HepG2 (cell line): ENCODE results near the gene MAGI1. TPM values are rescaled to one million over a fixed set of nuclear protein-coding genes. Genes with fewer than 3 reads are reported as not detected.

Source experiments
- ATAC-seq: fragments of 200-7000 bp; cut with Tn5 transposase; 3 replicates; pipeline ENCODE4 v1.9.1; 2020; ENCODE audit warnings: mild to moderate bottlenecking, moderate library complexity
- BruUV-seq: library from RNA; stranded (reverse); fragments of 400-500 nt; replicated peaks from 2 replicates; lab custom pipeline; 2021; lab: Mats Ljungman, UMichigan
- CTCF ChIA-PET: fragments of 300-600 bp; formaldehyde crosslinking; extraction: SDS; loops from one replicate; lab custom pipeline; 2021; ENCODE audit warnings: low total read pairs, inconsistent platforms, low intra/inter-chr PET ratio; lab: Yijun Ruan, JAX
- POLR2A ChIA-PET: fragments of 350-600 bp; sonication (Branson Sonifier 250); formaldehyde crosslinking; loops from one replicate; lab custom pipeline; 2020; ENCODE audit warnings: antibody characterized with exemption, inconsistent platforms; lab: Yijun Ruan, JAX
- DNase-seq: peaks from one replicate; pipeline ENCODE4 v3.0.0-alpha.2; 2015; ENCODE audit warnings: low spot score
- FAIRE-seq: peaks from 3 replicates; lab custom pipeline; 2011; peaks lifted over from hg19 to GRCh38; lab: Jason Lieb, UNC
- H2AFZ ChIP-seq: one replicate; pipeline ENCODE4 v1.6.1; 2011; ENCODE audit warnings: low read length, inconsistent platforms
- H3K27ac ChIP-seq: fragments of 300-600 bp; 3 replicates; pipeline ENCODE4 v1.8.0; 2011; ENCODE audit warnings: mixed run types, mild to moderate bottlenecking, mixed read lengths, low read length, inconsistent platforms; ENCODE audit not compliant: insufficient read depth; ENCODE audit errors: extremely low read length
- H3K27me3 ChIP-seq, 2 experiments: fragments of 200-600 bp in 1 of 2; 2 replicates in 1 of 2; 3 replicates in 1 of 2; pipeline versions ENCODE4 v1.6.0 to v1.8.0; 2011; ENCODE audit warnings: low read length in 2 of 2, mild to moderate bottlenecking in 2 of 2, moderate library complexity in 2 of 2, inconsistent platforms in 1 of 2; ENCODE audit not compliant: insufficient read depth in 2 of 2, control insufficient read depth in 1 of 2
- H3K36me3 ChIP-seq, 2 experiments: fragments of 200-600 bp in 1 of 2; replicated peaks in 1 of 2; 2 replicates in 1 of 2; 3 replicates in 1 of 2; pipeline versions ENCODE4 v1.5.1 to v1.8.0; 2011; ENCODE audit warnings: low read length in 2 of 2, inconsistent platforms in 1 of 2; ENCODE audit not compliant: insufficient read depth in 2 of 2, control insufficient read depth in 1 of 2
- H3K4me1 ChIP-seq: 2 replicates; pipeline ENCODE4 v1.5.1; 2012; ENCODE audit warnings: low read length, inconsistent platforms; ENCODE audit not compliant: insufficient read depth
- H3K4me2 ChIP-seq: 2 replicates; pipeline ENCODE4 v1.6.0; 2011; ENCODE audit warnings: low read depth, low read length, inconsistent platforms
- H3K4me3 ChIP-seq, 3 experiments: fragments of 200-600 bp in 1 of 3; sonication (generic), shearing (Covaris generic) in 1 of 3; replicated peaks in 1 of 3; 2 replicates each; pipeline ENCODE4 v1.5.1; 2011 to 2016; ENCODE audit warnings: low read length in 3 of 3, inconsistent platforms in 2 of 3, low read depth in 2 of 3, mild to moderate bottlenecking in 2 of 3, control low read depth in 1 of 3, mixed read lengths in 1 of 3; ENCODE audit not compliant: insufficient read depth in 1 of 3
- H3K79me2 ChIP-seq: one replicate; pipeline ENCODE4 v1.6.1; 2011; ENCODE audit warnings: low read length, inconsistent platforms; ENCODE audit not compliant: insufficient read depth
- H3K9ac ChIP-seq: 2 replicates; pipeline ENCODE4 v1.6.0; 2011; ENCODE audit warnings: mild to moderate bottlenecking, low read depth, low read length, inconsistent platforms; ENCODE audit not compliant: insufficient read depth
- H3K9me3 ChIP-seq: 2 replicates; pipeline ENCODE4 v1.5.1; 2012; ENCODE audit warnings: mild to moderate bottlenecking, low read length
- H4K20me1 ChIP-seq: 2 replicates; pipeline ENCODE4 v1.6.0; 2011; ENCODE audit warnings: inconsistent platforms, mild to moderate bottlenecking, low read length, moderate library complexity; ENCODE audit not compliant: insufficient read depth
- FOXO4 ChIP-seq: sonication (generic); formaldehyde crosslinking; conservative IDR thresholded peaks from 2 replicates; pipeline ENCODE4 v1.8.1; 2023; ENCODE audit warnings: missing genetic modification reagents
- HNRNPK ChIP-seq: fragments of 200-400 bp; formaldehyde crosslinking; IDR thresholded peaks from 2 replicates; pipeline ENCODE4 v1.6.1; 2018; ENCODE audit warnings: low read length, low read depth, moderate library complexity, mild to moderate bottlenecking; ENCODE audit not compliant: poor library complexity, severe bottlenecking
- KMT2B ChIP-seq: IDR thresholded peaks from 2 replicates; pipeline ENCODE4 v1.6.1; 2016; ENCODE audit warnings: missing genetic modification reagents, missing compliant biosample characterization
- MAF1 ChIP-seq: sonication (generic); formaldehyde crosslinking; IDR thresholded peaks from 2 replicates; pipeline ENCODE4 v1.5.0; 2020; ENCODE audit warnings: missing genetic modification reagents, borderline replicate concordance
- PCBP1 ChIP-seq: fragments of 200-400 bp; formaldehyde crosslinking; IDR thresholded peaks from 2 replicates; pipeline ENCODE4 v1.6.1; 2017; ENCODE audit warnings: mild to moderate bottlenecking, low read depth, low read length, borderline replicate concordance
- POLR2A ChIP-seq, 2 experiments: IDR thresholded peaks; 2 replicates each; pipeline ENCODE4 v1.6.1; 2011; ENCODE audit warnings: low read depth in 2 of 2, low read length in 2 of 2, mild to moderate bottlenecking in 1 of 2, moderate library complexity in 1 of 2; ENCODE audit not compliant: insufficient read depth in 1 of 2
- SALL1 ChIP-seq: sonication (generic); formaldehyde crosslinking; IDR thresholded peaks from 2 replicates; pipeline ENCODE4 v1.8.0; 2022; ENCODE audit warnings: mild to moderate bottlenecking, missing genetic modification reagents
- SALL2 ChIP-seq: sonication (generic); formaldehyde crosslinking; IDR thresholded peaks from 2 replicates; pipeline ENCODE4 v1.8.1; 2023; ENCODE audit warnings: mild to moderate bottlenecking, missing genetic modification reagents, inconsistent platforms
- THAP8 ChIP-seq: sonication (generic); formaldehyde crosslinking; IDR thresholded peaks from 2 replicates; pipeline ENCODE4 v1.5.1; 2020; ENCODE audit warnings: missing genetic modification reagents, mild to moderate bottlenecking, borderline replicate concordance
- ZBTB7A ChIP-seq: sonication (generic); formaldehyde crosslinking; IDR thresholded peaks from 2 replicates; pipeline ENCODE4 v1.8.0; 2022; ENCODE audit warnings: mild to moderate bottlenecking, missing genetic modification reagents
- ZFP62 ChIP-seq: sonication (generic); formaldehyde crosslinking; IDR thresholded peaks from 2 replicates; pipeline ENCODE4 v1.4.0; 2020; ENCODE audit warnings: missing genetic modification reagents
- ZNF468 ChIP-seq: sonication (generic); formaldehyde crosslinking; IDR thresholded peaks from 2 replicates; pipeline ENCODE4 v1.8.0; 2022; ENCODE audit warnings: mild to moderate bottlenecking, moderate library complexity, missing genetic modification reagents
- ZNF713 ChIP-seq: sonication (generic); formaldehyde crosslinking; IDR thresholded peaks from 2 replicates; pipeline ENCODE4 v1.4.0; 2020; ENCODE audit warnings: mild to moderate bottlenecking, missing genetic modification reagents
- ZNF761 ChIP-seq: sonication (generic); formaldehyde crosslinking; conservative IDR thresholded peaks from 2 replicates; pipeline ENCODE4 v1.4.0; 2020; ENCODE audit warnings: mild to moderate bottlenecking, missing genetic modification reagents
- WGBS: methylation state at CpG from one replicate; pipeline ENCODE4 v1.1.6; 2017; ENCODE audit warnings: low lambda C conversion rate; 5-methylcytosine and 5-hydroxymethylcytosine counted together
- in situ Hi-C: cut with HindIII; loops from 2 replicates; pipeline ENCODE4 v1.10.0; 2017; ENCODE audit warnings: low pct_unique_long_range_greater_than_20kb; ENCODE audit not compliant: extremely low pct_ligation_motif_present
- intact Hi-C: fragments of 100-400 bp; cut with micrococcal nuclease; formaldehyde crosslinking; loops from one replicate; pipeline ENCODE4 v1.10.0; 2022; ENCODE audit not compliant: unreplicated experiment
- polyA plus RNA-seq, 8 experiments: library from polyadenylated mRNA; depleted of rRNA in 3 of 8; stranded (reverse) in 7 of 8; unstranded in 1 of 8; fragments of >200 nt; fragmentation: Illumina TruSeq in 4 of 8; extraction: Trizol in 4 of 8; gene quantifications; 2 replicates each; pipeline versions ENCODE4 v1.2.1 to v1.2.3, GENCODE V29; 2011 to 2016; ENCODE audit warnings: low read depth in 4 of 8, missing spikeins in 1 of 8, mixed read lengths in 1 of 8; ENCODE audit not compliant: insufficient read depth in 1 of 8
- total RNA-seq, 5 experiments: library from RNA; depleted of rRNA; stranded (reverse); fragments of >200 nt; fragmentation: Illumina TruSeq; extraction: Trizol; gene quantifications; 2 replicates each; pipeline ENCODE4 v1.2.3, GENCODE V29; 2016; ENCODE audit warnings: low read depth in 1 of 5
- TF ChIP-seq, protein P1 (sequence below): sonication (generic); formaldehyde crosslinking; IDR thresholded peaks from 2 replicates; pipeline ENCODE4 v1.4.0; 2020; ENCODE audit warnings: mild to moderate bottlenecking, missing genetic modification reagents
- TF ChIP-seq, protein P2 (sequence below): sonication (generic); formaldehyde crosslinking; IDR thresholded peaks from 2 replicates; pipeline ENCODE4; 2020; ENCODE audit warnings: missing genetic modification reagents, mild to moderate bottlenecking, borderline replicate concordance

The MAGI1 gene
- total and polyA plus RNA-seq, 2 of the 13 experiments (the other 11 are each of a cell fraction or from before 2014, with no cell fraction given), result 22.2 to 26.0 TPM

DNA sequence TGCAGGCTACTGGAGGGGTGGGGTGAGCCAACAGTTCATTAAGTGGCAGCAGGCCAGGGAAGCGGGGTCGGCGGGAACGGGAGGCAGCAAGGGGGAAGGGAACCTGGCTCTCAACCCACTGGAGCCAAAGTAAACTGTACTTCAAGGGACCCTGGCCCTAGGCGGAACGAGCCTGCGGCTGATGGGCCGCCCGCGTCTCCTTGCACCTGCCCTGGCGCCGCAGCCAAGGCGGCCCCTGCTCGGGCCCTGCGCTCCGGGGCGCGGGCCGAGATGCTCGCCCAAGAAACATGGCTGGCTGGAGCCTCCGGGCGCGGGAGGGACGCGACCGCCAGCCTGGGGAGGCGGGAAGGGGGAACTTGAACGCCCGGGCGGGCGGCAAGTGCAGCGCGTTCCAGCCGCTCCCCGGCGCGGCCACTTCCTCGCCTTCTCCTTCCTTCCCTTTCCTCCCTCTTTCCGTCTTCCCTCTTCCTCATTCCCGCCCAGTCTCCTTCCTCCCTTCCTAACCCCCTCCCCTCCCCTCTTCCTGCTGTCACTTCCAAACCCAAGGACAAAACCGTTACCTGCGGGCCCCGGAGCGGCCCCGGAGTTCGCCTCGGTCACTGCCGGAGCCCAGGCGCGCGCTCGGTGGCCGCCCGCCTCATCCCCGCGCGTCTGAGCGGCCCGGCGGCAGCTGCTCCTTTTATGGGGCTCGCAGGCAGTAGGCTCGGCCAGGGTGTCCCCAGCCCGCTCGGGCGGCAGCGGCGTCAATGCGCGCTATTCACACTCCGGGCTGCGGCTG lies 489.7 kb downstream of the MAGI1 start:
- no peaks in the 10 kb centered on the region; a peak in 1 of 5 replicates for H3K36me3 ChIP-seq
- no peaks in the 10 kb centered on the region for H3K79me2 ChIP-seq
- peak overlapping the region; percentile 12; the same call in 1 of the 2 replicates for H3K9ac ChIP-seq
- no peaks in the 10 kb centered on the region for H3K27me3 ChIP-seq
- no peaks in the 10 kb centered on the region for H3K9me3 ChIP-seq
- FAIRE-seq (no peak), DNase-seq (peak; percentile 9), ATAC-seq (peak; percentile 95)
- no peak overlapping the region for H3K27ac ChIP-seq
- H3K4me2 ChIP-seq, result peak overlapping the region; percentile 73
- peaks cover 13% of the 10 kb centered on the region for H3K4me1 ChIP-seq
- 5% methylated on average over 35 of the region's 71 CpGs for WGBS
- ChIA-PET CTCF (no interaction called here), POLR2A (no interaction called here)
- no peak overlapping the region for H2AFZ ChIP-seq
- no TSS peak for BruUV-seq
- in situ Hi-C loops, result no loop called here
- intact Hi-C loops, result no loop called here
- H4K20me1 ChIP-seq, result peaks cover 43% of the 10 kb centered on the region
- H3K4me3 ChIP-seq, result peak overlapping the region; percentile 58 to 70 (median 68)
- no peak for TF ChIP-seq MAF1
- TF ChIP-seq, protein P1, sequence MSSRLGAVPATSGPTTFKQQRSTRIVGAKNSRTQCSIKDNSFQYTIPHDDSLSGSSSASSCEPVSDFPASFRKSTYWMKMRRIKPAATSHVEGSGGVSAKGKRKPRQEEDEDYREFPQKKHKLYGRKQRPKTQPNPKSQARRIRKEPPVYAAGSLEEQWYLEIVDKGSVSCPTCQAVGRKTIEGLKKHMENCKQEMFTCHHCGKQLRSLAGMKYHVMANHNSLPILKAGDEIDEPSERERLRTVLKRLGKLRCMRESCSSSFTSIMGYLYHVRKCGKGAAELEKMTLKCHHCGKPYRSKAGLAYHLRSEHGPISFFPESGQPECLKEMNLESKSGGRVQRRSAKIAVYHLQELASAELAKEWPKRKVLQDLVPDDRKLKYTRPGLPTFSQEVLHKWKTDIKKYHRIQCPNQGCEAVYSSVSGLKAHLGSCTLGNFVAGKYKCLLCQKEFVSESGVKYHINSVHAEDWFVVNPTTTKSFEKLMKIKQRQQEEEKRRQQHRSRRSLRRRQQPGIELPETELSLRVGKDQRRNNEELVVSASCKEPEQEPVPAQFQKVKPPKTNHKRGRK (CRISPR knock-in tag), result no peak
- TF ChIP-seq ZFP62, result no peak
- TF ChIP-seq ZNF468 (CRISPR knock-in tag), result no peak
- TF ChIP-seq SALL1, result peak; percentile 15; the same call in 1 of the 2 replicates
- no peak for TF ChIP-seq ZNF761 (CRISPR knock-in tag)
- TF ChIP-seq ZBTB7A, result 0 out of 2 replicates have a peak, but pooled peaks have one; percentile 23
- 0 out of 2 replicates have a peak, but pooled peaks have one; percentile 56 for TF ChIP-seq THAP8 (CRISPR knock-in tag)
- no peak for TF ChIP-seq POLR2A (IDR thresholded peaks at IDR 0.05; ENCODE audit: insufficient read depth in 1 of 2, low read depth in 2 of 2, low read length in 2 of 2)
- TF ChIP-seq KMT2B, result no peak
- TF ChIP-seq, protein P2, sequence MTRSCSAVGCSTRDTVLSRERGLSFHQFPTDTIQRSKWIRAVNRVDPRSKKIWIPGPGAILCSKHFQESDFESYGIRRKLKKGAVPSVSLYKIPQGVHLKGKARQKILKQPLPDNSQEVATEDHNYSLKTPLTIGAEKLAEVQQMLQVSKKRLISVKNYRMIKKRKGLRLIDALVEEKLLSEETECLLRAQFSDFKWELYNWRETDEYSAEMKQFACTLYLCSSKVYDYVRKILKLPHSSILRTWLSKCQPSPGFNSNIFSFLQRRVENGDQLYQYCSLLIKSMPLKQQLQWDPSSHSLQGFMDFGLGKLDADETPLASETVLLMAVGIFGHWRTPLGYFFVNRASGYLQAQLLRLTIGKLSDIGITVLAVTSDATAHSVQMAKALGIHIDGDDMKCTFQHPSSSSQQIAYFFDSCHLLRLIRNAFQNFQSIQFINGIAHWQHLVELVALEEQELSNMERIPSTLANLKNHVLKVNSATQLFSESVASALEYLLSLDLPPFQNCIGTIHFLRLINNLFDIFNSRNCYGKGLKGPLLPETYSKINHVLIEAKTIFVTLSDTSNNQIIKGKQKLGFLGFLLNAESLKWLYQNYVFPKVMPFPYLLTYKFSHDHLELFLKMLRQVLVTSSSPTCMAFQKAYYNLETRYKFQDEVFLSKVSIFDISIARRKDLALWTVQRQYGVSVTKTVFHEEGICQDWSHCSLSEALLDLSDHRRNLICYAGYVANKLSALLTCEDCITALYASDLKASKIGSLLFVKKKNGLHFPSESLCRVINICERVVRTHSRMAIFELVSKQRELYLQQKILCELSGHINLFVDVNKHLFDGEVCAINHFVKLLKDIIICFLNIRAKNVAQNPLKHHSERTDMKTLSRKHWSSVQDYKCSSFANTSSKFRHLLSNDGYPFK, result no peak
- 0 out of 2 replicates have a peak, but pooled peaks have one; percentile 56 for TF ChIP-seq FOXO4 (CRISPR knock-in tag)
- TF ChIP-seq PCBP1, result 0 out of 2 replicates have a peak, but pooled peaks have one; percentile 35
- TF ChIP-seq SALL2 (CRISPR knock-in tag), result 0 out of 2 replicates have a peak, but pooled peaks have one; percentile 40
- peak; percentile 82 for TF ChIP-seq HNRNPK
- no peak for TF ChIP-seq ZNF713 (CRISPR knock-in tag)
